Type B pancreatic cell (in vitro differentiated cells): ENCODE measurements around the gene APBB2. TPM values are rescaled to one million over a fixed set of nuclear protein-coding genes. Genes with fewer than 3 reads are reported as not detected.

Source experiments
- DNase-seq: peaks from one replicate; pipeline ENCODE4 v3.0.0; 2021; ENCODE audit warnings: mixed read lengths; ENCODE audit not compliant: unreplicated experiment; ENCODE audit errors: extremely low spot score
- H3K27ac Mint-ChIP-seq: 2 replicates; pipeline ENCODE4 v1.8.0; 2021; ENCODE audit warnings: mild to moderate bottlenecking, mixed read lengths
- H3K27me3 Mint-ChIP-seq: 2 replicates; pipeline ENCODE4 v1.8.0; 2021; ENCODE audit warnings: mixed read lengths
- H3K36me3 Mint-ChIP-seq: 2 replicates; pipeline ENCODE4 v1.8.0; 2021; ENCODE audit warnings: mixed read lengths
- H3K4me1 Mint-ChIP-seq: one replicate; pipeline ENCODE4 v1.8.0; 2021; ENCODE audit warnings: mixed read lengths; ENCODE audit not compliant: unreplicated experiment
- H3K4me3 Mint-ChIP-seq: 2 replicates; pipeline ENCODE4 v1.8.0; 2021; ENCODE audit warnings: mild to moderate bottlenecking, mixed read lengths
- H3K9me3 Mint-ChIP-seq: 2 replicates; pipeline ENCODE4 v1.8.0; 2021; ENCODE audit warnings: mixed read lengths
- CTCF ChIP-seq: fragments of 200-600 bp; sonication (generic); conservative IDR thresholded peaks from 2 replicates; pipeline ENCODE4 v1.5.0; 2021; ENCODE audit warnings: antibody characterized with exemption, mild to moderate bottlenecking
- total RNA-seq: library from RNA; stranded (reverse); gene quantifications from 2 replicates; pipeline ENCODE4 v1.2.1, GENCODE V29; 2021; ENCODE audit warnings: low replicate concordance

The APBB2 gene
- total RNA-seq, 1 donor from 2014 or later, result 33.3 TPM

GRCh38 chr4:41177016-41177415 lies 37.3 kb downstream of the APBB2 start:
- no peak overlapping the region for H3K4me3 Mint-ChIP-seq
- H3K27me3 Mint-ChIP-seq, result peaks cover 2% of the 10 kb centered on the region
- TF ChIP-seq CTCF, result no peak
- H3K4me1 Mint-ChIP-seq, result peaks cover 30% of the 10 kb centered on the region
- peaks cover 4% of the 10 kb centered on the region for H3K9me3 Mint-ChIP-seq
- no peak for DNase-seq
- H3K27ac Mint-ChIP-seq, result no peak overlapping the region
- peaks cover under 1% of the 10 kb centered on the region for H3K36me3 Mint-ChIP-seq

DNA sequence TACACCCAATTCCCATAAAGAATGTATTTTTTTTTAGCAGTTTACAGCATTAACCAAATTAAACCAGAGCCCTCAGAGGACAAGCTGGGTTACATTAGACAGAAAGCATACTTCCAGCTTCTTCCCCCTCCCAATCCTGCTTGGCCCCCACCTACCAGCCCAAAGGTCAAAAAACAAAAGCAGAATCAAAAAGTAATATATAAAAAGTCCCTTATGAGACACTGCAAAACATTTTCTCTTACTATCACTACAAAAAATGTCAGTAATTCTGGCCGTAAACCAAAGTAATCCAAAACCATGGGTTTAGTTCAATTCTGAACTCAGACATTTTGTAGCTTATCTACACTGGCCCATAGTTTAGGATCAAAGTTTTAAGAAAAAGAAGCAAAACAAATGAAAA lies 38.0 kb downstream of the APBB2 start:
- no peak for DNase-seq
- no peak for TF ChIP-seq CTCF
- no peaks in the 10 kb centered on the region for H3K36me3 Mint-ChIP-seq
- H3K4me1 Mint-ChIP-seq, result peaks cover 30% of the 10 kb centered on the region
- H3K9me3 Mint-ChIP-seq, result peaks cover 5% of the 10 kb centered on the region
- H3K4me3 Mint-ChIP-seq, result no peak overlapping the region
- no peak overlapping the region for H3K27ac Mint-ChIP-seq
- H3K27me3 Mint-ChIP-seq, result peaks cover 2% of the 10 kb centered on the region

DNA sequence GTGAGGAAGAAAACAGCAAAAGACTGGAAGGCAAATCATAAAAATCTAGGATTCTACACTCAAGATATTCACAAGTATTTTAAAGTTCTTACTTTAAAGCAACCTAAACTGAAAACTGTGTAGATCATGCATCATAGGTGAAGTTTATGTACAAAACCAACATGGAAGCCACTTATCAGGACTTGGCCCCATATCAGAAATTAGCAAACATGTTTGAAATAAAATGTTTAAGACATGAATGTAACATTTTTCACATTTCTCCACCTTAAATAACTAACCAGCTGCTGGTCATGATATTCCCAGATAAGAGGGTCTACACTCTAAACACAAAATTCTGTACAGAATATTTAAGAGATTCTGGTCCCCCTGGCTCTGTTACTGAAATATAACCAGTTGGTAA lies 38.5 kb downstream of the APBB2 start:
- Mint-ChIP-seq H3K27me3 (peaks cover 2% of the 10 kb centered on the region), H3K9me3 (peaks cover 5% of the 10 kb centered on the region), H3K36me3 (no peaks in the 10 kb centered on the region), H3K4me3 (no peak overlapping the region), H3K4me1 (peaks cover 30% of the 10 kb centered on the region), H3K27ac (no peak overlapping the region)
- DNase-seq, result no peak
- TF ChIP-seq CTCF, result no peak

DNA sequence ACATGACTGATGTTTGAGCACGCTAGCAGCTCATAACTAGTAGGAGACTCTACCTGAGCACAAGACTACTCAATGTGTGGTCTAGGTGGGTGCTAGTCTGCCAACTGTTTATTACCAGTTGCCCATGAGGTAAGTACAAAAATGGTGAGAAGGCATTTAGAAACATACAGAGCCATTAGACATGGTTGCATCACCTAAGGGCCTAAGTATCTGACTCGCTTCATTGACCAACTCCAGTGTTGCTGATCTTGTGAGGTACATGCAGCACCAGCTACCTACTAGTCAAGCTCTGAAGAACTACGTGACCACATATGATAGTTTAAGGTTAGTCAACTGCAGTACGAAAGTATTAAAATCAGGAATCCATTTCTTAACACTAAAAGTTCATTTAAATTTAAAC lies 39.9 kb downstream of the APBB2 start:
- no peak for DNase-seq
- TF ChIP-seq CTCF, result no peak
- no peak overlapping the region for H3K27ac Mint-ChIP-seq
- no peaks in the 10 kb centered on the region for H3K36me3 Mint-ChIP-seq
- no peak overlapping the region for H3K4me3 Mint-ChIP-seq
- peaks cover 23% of the 10 kb centered on the region for H3K4me1 Mint-ChIP-seq
- peaks cover 5% of the 10 kb centered on the region for H3K9me3 Mint-ChIP-seq
- H3K27me3 Mint-ChIP-seq, result peaks cover 2% of the 10 kb centered on the region

DNA sequence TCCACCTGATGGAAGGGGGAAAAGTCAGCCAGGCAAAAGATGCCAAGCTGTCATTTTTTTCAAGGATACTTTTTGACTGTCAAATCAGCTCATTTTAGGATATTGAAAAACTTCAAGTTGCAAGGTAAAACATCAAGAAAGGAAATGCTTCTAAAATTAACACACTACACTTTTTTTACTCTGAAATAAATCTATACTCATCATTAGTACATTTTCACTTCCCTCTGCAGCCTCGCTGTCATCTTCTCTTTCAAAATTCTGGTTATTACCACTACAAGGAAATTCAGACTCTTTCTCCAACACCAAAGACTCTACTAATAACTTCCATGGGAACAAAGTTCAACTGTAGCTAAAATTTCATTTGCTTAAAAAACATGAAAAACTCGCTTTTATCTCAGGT lies 41.6 kb downstream of the APBB2 start:
- no peak for TF ChIP-seq CTCF
- peaks cover 5% of the 10 kb centered on the region for H3K9me3 Mint-ChIP-seq
- H3K27ac Mint-ChIP-seq, result no peak overlapping the region
- H3K4me3 Mint-ChIP-seq, result no peak overlapping the region
- no peaks in the 10 kb centered on the region for H3K36me3 Mint-ChIP-seq
- DNase-seq, result no peak
- H3K4me1 Mint-ChIP-seq, result peaks cover 11% of the 10 kb centered on the region
- peaks cover 2% of the 10 kb centered on the region for H3K27me3 Mint-ChIP-seq

DNA sequence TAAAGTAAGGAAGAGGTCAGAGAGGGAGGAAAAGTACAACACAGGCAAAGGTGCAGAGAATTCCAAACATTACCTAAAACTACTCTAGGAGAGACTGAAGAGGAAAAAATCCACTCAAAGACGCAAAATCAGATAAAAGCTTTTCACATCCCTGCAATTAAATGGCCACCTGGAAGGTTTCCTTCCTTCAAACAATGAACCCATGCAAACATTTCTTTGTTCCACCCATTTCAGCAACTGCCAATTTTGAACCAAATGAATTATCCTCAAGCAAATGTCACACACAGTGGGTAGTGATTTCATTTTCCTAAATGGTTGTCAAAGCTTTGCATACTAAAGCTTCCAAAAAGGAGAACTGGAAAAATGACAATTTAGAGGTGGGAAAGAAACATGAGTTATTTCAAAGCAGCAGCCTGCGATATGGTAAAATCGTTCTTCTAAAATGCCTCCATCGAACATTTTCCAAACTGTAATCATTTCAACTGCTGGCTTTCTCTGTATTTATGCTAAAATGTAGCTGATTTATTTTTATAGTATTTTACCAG lies 45.0 kb downstream of the APBB2 start:
- Mint-ChIP-seq H3K4me3 (no peak overlapping the region), H3K36me3 (peaks cover 8% of the 10 kb centered on the region), H3K9me3 (peaks cover 9% of the 10 kb centered on the region), H3K4me1 (no peaks in the 10 kb centered on the region), H3K27me3 (no peaks in the 10 kb centered on the region), H3K27ac (no peak overlapping the region)
- TF ChIP-seq CTCF, result no peak
- DNase-seq, result no peak
